HG02610 (cell line): ENCODE measurements around the gene AGPAT3.

ENCODE experiments used
- ATAC-seq: cut with Tn5 transposase; IDR thresholded peaks from one replicate; pipeline ENCODE4 v1.9.1; 2021; ENCODE audit warnings: mild to moderate bottlenecking, moderate library complexity; ENCODE audit not compliant: unreplicated experiment

AGPAT3 gene

GRCh38 chr21:43905726-43906455, 40.9 kb downstream of the AGPAT3 start:
- ATAC-seq: no peak

- no peak for ATAC-seq
These were observed 41.8 kb downstream of the AGPAT3 start for GRCh38 chr21:43906585-43907370.

GRCh38 chr21:43907751-43908150, 42.7 kb downstream of the AGPAT3 start:
- ATAC-seq: no peak

- ATAC-seq: no peak
These were observed 43.1 kb downstream of the AGPAT3 start for GRCh38 chr21:43908167-43908566.

- ATAC-seq: no peak
These were observed 44.8 kb downstream of the AGPAT3 start for GRCh38 chr21:43909741-43910400.

GRCh38 chr21:43910460-43910859, 45.4 kb downstream of the AGPAT3 start:
- no peak for ATAC-seq

- ATAC-seq: no peak
These were observed 46.3 kb downstream of the AGPAT3 start for GRCh38 chr21:43911015-43911934.

GRCh38 chr21:43911935-43912487, 47.0 kb downstream of the AGPAT3 start:
- no peak for ATAC-seq

GRCh38 chr21:43912500-43912899, 47.5 kb downstream of the AGPAT3 start:
- ATAC-seq: no peak

- ATAC-seq: no peak
These were observed 47.9 kb downstream of the AGPAT3 start for GRCh38 chr21:43912910-43913309.

GRCh38 chr21:43913928-43914327, 48.9 kb downstream of the AGPAT3 start:
- ATAC-seq: no peak

GRCh38 chr21:43916076-43916475, 51.1 kb downstream of the AGPAT3 start:
- no peak for ATAC-seq

- no peak for ATAC-seq
These were observed 51.9 kb downstream of the AGPAT3 start for GRCh38 chr21:43916691-43917514.

GRCh38 chr21:43917515-43918384, 52.7 kb downstream of the AGPAT3 start:
- ATAC-seq: no peak

- ATAC-seq: no peak
These were observed 53.4 kb downstream of the AGPAT3 start for GRCh38 chr21:43918385-43918947.

GRCh38 chr21:43919283-43919682, 54.3 kb downstream of the AGPAT3 start:
- ATAC-seq: no peak

GRCh38 chr21:43919871-43920801, 55.1 kb downstream of the AGPAT3 start:
- ATAC-seq: no peak
